AG09319 (cell line): ENCODE data around the gene FER.

Experiments used
- DNase-seq: peaks from one replicate; pipeline ENCODE4 v3.0.0-alpha.2; 2010; ENCODE audit warnings: low read depth; ENCODE audit errors: extremely low read depth
- TF ChIP-seq, protein P1 (sequence below): IDR thresholded peaks from 2 replicates; pipeline ENCODE4 v1.5.1; 2011; ENCODE audit warnings: low read depth, mild to moderate bottlenecking, inconsistent platforms, low read length, moderate library complexity

Gene FER

DNA sequence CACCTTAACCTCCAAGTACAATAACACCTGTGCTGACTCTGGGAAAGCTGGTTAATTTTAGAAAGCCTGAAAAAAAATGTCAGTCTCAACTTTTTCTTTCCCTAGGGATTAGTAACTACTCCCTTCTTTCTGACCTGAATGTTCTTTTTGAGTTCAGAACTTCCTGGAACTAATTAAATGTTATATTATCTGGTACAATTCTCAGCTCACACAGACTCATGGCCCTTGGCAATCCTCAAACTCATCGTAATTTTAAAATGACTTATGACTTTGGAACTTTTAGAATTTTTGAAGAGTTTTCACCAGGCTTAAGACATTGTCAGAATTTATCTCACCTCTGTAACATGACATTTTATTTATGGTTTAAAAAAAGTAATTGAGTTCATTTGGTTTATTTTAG lies 315.0 kb downstream of the FER start:
- DNase-seq, result peak; percentile 69
- TF ChIP-seq, protein P1, sequence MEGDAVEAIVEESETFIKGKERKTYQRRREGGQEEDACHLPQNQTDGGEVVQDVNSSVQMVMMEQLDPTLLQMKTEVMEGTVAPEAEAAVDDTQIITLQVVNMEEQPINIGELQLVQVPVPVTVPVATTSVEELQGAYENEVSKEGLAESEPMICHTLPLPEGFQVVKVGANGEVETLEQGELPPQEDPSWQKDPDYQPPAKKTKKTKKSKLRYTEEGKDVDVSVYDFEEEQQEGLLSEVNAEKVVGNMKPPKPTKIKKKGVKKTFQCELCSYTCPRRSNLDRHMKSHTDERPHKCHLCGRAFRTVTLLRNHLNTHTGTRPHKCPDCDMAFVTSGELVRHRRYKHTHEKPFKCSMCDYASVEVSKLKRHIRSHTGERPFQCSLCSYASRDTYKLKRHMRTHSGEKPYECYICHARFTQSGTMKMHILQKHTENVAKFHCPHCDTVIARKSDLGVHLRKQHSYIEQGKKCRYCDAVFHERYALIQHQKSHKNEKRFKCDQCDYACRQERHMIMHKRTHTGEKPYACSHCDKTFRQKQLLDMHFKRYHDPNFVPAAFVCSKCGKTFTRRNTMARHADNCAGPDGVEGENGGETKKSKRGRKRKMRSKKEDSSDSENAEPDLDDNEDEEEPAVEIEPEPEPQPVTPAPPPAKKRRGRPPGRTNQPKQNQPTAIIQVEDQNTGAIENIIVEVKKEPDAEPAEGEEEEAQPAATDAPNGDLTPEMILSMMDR, result no peak

DNA sequence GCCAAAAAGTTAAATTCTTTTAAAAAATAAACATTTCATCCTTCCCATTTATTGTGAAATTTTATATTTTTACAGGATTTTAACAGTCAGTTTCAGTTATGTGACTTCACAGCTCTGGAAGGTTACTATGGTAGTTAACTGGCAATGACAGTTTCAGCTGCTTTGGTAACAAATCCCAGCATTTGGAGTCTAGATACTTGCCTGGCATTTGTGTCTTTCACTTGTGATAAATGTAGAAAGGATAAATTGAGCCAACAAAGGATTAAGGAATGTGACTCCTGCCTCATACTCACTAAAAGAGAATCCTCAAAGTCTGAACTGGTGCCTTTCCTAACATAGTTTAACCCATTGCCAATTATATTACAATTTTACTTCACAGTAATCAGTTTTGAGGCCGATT lies 315.5 kb downstream of the FER start:
- peak; percentile 67 for DNase-seq
- TF ChIP-seq, protein P1, result no peak

DNA sequence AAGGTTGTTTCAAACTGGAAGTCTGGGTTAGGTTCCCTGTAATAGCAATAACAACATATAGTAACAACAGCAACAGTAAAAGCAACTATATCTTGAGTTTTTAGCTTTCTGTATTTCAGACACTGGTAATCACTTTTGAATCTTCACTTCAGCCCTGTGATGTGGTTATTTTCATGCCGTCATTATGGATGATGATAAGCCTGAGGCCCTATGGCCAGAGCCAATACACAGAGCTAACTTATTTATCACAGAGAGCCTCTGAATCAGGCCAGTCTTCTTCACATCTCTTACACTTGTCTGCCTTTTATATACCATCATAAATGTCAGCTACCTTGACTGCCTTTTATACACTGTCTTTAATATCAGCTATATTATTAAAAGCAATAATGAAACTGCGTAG lies 329.0 kb downstream of the FER start:
- DNase-seq, result no peak
- TF ChIP-seq, protein P1, result no peak

DNA sequence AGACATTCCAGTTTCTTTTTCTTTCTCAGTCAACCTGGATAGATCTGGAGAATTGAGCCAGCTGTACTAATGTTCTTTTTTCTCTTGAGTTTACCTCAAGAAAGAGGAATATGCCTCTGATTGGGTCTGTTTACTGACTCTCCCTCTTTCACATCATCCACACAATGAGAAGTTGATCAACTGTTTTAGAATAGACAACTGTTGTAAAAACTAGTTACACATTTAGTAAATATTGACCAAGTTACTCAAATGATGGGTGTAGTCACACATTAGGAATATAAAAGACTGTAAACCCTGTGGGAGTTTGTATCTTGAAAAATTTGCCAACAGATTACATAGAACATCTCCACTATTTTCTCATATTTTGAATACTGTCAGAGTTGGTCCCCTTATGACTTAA lies 330.8 kb downstream of the FER start:
- DNase-seq, result no peak
- TF ChIP-seq, protein P1, result no peak

DNA sequence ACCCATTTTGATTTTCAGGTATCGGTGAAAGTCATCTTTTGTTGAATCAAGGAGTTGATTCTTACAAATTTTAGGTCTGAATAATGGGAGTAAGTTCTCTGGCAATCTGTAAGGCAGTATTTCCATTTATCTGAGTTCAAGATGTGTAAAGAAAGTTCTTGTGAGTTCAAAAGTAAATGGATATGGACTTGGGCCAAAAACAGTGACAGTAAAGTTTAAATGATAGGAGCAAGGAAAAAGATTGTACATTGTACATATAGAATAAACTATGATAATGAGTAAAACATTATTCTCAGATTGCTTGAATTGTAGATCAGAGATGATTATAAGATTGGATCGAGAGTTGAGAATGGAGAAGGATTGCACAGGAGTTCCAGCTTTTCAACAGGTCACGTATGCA lies 332.8 kb downstream of the FER start:
- TF ChIP-seq, protein P1, result no peak
- no peak for DNase-seq

DNA sequence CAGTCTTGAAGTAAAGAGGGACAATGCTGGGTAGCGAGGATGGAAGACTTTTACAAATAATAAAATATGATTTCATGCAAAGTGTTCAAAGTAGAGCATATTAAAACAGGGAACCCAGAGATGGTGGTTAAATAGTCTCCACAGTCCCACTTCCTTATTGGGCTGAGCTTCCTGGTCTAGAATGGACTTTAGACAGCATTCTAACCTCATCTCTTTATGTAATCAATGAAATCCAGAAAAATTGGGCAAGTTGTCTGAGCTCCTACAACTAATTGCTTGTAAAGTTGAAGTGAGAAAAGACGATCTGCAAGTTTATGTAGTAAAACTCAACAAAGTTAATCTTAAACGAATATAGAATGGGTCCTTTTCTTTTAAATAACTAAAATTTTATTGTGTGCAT lies 333.2 kb downstream of the FER start:
- TF ChIP-seq, protein P1, result no peak
- DNase-seq, result no peak

DNA sequence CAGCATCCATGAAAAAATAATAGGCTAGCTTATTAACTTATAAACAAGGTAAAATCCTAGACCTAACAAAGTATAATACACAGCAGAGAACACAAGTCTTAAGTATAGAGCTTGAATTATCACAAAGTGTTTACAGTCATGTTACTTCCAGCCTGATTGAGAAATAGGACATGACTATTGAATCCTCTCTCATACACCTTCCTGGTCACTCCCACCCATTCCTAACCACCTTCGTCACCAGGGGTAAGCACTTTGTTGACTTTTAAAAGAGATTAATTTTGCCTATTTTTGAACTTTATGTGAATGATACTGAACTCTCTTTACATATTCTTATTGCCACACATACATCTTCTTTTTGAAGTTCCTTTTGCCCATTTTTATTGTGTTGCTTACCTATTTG lies 336.2 kb downstream of the FER start:
- TF ChIP-seq, protein P1, result no peak
- DNase-seq, result no peak

DNA sequence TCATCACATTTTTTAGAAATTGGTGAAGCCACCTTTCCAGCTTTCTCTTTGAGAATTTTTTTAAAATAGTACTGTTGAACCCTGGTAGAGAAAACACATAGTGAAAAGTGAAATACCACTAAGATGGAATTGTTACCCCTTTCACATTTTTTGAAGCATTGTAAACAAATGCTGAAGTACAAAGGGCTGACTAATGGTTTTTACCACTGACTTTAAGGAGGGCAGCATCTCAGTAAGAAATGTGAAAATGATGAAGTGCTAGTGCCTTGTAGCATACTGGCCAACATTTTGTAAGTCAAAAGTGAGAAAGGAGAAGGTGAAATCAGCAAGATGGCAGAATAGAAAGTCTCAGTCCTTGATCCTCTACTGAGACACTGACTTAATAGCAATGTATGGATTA lies 341.5 kb downstream of the FER start:
- TF ChIP-seq, protein P1, result no peak
- no peak for DNase-seq
